ENCODE results near the gene RNF125. TPM values are rescaled to one million over a fixed set of nuclear protein-coding genes. Genes with fewer than 3 reads are reported as not detected.
"Not testable (repeated sequence)": the region's sequence is repeated elsewhere in the genome, so short reads cannot be mapped to it uniquely, and the experiment has no call there.

RNF125 gene
- total RNA-seq, 1 experiment from 2014 or later, result 0.61 TPM

DNA sequence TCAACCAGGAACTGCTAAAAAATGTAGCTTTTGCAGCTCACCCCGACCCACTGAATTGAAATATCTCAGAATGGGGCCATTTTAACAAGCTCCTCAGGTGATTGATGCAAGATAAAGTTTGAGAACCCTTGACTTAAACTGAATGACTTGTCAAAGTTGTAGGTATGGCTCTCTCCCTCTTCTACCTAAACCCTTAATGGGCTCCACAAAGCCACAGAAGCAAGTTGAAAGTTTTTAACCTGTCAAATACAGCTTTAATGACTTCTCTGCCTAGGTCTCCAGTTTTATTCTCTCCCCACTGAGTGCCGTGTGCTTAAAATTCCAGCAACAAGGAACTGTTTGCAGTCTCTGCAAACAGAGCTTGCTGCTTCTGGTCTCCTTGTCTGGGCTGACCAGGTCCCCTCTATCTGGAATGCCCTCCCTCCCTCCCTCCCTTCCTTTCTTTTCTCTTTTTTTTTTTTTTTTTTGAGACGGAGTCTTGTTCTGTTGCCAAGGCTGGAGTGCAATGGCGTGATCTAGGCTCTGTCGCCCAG lies 19.7 kb upstream of the RNF125 start:
- Mint-ChIP-seq H3K27ac (ENCODE audit: unreplicated experiment) (no peak overlapping the region), H3K4me1 (ENCODE audit: low read depth, unreplicated experiment) (no peaks in the 10 kb centered on the region), H3K4me3 (ENCODE audit: unreplicated experiment) (no peak overlapping the region), H3K27me3 (ENCODE audit: insufficient read depth, unreplicated experiment) (no peaks in the 10 kb centered on the region), H3K9me3 (ENCODE audit: unreplicated experiment) (no peaks in the 10 kb centered on the region), H3K36me3 (ENCODE audit: insufficient read depth, unreplicated experiment) (no peaks in the 10 kb centered on the region)
- no peaks in the 10 kb centered on the region for H3K4me1 ChIP-seq
- H3K9me3 ChIP-seq, result no peaks in the 10 kb centered on the region
- intact Hi-C loops (cut with micrococcal nuclease; ENCODE audit: unreplicated experiment), result no loop called here
- no peaks in the 10 kb centered on the region for H3K27me3 ChIP-seq (replicated peaks; ENCODE audit: control insufficient read depth, insufficient read depth, low read length)
- no TSS peak for BruUV-seq (replicated peaks)
- no peaks in the 10 kb centered on the region for H3K36me3 ChIP-seq (ENCODE audit: control insufficient read depth, insufficient read depth, low read length)
- CTCF ChIA-PET, result no interaction called here
- no peak overlapping the region for H3K4me3 ChIP-seq (ENCODE audit: low read depth, low read length)
- POLR2A ChIA-PET, result no interaction called here
- TF ChIP-seq, protein P1, sequence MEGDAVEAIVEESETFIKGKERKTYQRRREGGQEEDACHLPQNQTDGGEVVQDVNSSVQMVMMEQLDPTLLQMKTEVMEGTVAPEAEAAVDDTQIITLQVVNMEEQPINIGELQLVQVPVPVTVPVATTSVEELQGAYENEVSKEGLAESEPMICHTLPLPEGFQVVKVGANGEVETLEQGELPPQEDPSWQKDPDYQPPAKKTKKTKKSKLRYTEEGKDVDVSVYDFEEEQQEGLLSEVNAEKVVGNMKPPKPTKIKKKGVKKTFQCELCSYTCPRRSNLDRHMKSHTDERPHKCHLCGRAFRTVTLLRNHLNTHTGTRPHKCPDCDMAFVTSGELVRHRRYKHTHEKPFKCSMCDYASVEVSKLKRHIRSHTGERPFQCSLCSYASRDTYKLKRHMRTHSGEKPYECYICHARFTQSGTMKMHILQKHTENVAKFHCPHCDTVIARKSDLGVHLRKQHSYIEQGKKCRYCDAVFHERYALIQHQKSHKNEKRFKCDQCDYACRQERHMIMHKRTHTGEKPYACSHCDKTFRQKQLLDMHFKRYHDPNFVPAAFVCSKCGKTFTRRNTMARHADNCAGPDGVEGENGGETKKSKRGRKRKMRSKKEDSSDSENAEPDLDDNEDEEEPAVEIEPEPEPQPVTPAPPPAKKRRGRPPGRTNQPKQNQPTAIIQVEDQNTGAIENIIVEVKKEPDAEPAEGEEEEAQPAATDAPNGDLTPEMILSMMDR (IDR thresholded peaks at IDR 0.05; ENCODE audit: insufficient read depth in 1 of 2, low read depth in 1 of 2, low read length in 1 of 2, severe bottlenecking in 1 of 2, unreplicated experiment in 1 of 2), result no peak
- no peak for DNase-seq

DNA sequence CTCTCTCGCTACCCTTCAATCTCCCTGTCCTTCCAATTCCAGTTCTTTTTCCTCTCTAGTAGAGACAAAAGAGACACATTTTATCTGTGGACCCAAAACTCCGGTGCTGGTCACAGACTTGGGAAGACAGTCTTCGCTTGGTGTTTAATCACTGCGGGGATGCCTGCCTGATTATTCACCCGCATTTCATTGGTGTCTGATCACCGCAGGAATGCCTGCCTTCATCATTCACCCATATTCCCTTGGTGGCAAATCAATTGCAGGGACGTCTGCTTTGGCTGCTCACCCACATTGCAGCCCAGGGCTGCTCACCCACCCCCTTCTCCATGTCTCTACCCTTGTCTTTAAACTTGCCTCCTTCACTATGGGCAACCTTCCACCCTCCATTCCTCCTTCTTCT lies 17.5 kb upstream of the RNF125 start:
- H3K4me3 ChIP-seq (ENCODE audit: low read depth, low read length); H3K4me3 Mint-ChIP-seq (ENCODE audit: unreplicated experiment); intact Hi-C loops (cut with micrococcal nuclease; ENCODE audit: unreplicated experiment); H3K27me3 ChIP-seq (replicated peaks; ENCODE audit: control insufficient read depth, insufficient read depth, low read length); H3K9me3 ChIP-seq; DNase-seq; H3K27ac Mint-ChIP-seq (ENCODE audit: unreplicated experiment); BruUV-seq (replicated peaks); POLR2A ChIA-PET; H3K36me3 ChIP-seq (ENCODE audit: control insufficient read depth, insufficient read depth, low read length); CTCF ChIA-PET; H3K36me3 Mint-ChIP-seq (ENCODE audit: insufficient read depth, unreplicated experiment); H3K4me1 Mint-ChIP-seq (ENCODE audit: low read depth, unreplicated experiment); H3K9me3 Mint-ChIP-seq (ENCODE audit: unreplicated experiment); H3K4me1 ChIP-seq; H3K27me3 Mint-ChIP-seq (ENCODE audit: insufficient read depth, unreplicated experiment): not testable (repeated sequence)

DNA sequence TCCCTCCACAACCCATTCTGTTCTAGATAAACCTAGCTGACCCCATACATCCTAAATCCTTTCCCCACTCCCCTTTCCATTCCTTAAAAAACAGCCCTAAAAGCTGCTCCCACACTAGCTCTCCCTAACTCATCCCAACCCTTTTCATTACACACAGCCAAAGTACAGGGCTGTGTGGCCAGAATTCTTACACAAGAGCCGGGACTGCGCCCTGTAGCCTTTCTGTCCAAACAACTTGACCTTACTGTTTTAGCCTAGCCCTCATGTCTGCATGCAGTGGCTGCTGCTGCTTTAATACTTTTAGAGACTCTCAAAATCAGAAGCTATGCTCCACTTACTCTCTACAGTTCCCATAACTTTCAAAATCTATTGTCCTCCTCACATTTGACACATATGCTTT lies 14.8 kb upstream of the RNF125 start:
- H3K36me3 ChIP-seq (ENCODE audit: control insufficient read depth, insufficient read depth, low read length); H3K4me1 Mint-ChIP-seq (ENCODE audit: low read depth, unreplicated experiment); POLR2A ChIA-PET; BruUV-seq (replicated peaks); H3K9me3 Mint-ChIP-seq (ENCODE audit: unreplicated experiment); DNase-seq; CTCF ChIA-PET; H3K4me3 Mint-ChIP-seq (ENCODE audit: unreplicated experiment); H3K27me3 ChIP-seq (replicated peaks; ENCODE audit: control insufficient read depth, insufficient read depth, low read length); H3K4me3 ChIP-seq (ENCODE audit: low read depth, low read length); H3K4me1 ChIP-seq; H3K27ac Mint-ChIP-seq (ENCODE audit: unreplicated experiment); H3K36me3 Mint-ChIP-seq (ENCODE audit: insufficient read depth, unreplicated experiment); H3K27me3 Mint-ChIP-seq (ENCODE audit: insufficient read depth, unreplicated experiment); H3K9me3 ChIP-seq; intact Hi-C loops (cut with micrococcal nuclease; ENCODE audit: unreplicated experiment): not testable (repeated sequence)

DNA sequence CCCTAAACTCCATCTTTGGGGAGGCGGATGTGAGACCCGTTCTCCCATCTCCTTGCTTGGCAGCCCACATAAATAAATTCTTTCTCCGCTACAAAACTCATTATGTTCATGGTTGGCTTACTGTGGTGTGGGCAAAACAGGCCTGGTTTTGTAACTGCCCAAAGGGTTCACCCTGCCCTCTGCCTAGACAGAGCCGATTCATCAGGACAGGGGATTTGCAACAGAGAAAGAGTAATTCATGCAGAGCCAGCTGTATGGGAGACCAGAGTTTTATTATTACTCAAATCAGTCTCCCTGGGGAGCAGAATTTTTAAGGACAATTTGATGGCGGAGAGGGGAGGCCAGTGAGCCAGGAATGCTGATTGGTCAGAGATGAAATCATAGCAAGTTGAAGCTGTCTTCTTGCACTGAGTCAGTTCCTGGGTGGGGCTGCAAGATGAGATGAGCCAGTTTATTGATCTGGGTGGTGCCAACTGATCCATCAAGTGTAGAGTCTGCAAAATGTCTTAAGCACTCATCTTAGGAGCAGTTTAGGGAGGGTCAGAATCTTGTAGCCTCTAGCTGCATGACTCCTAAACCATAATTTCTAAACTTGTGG lies 8.4 kb upstream of the RNF125 start:
- DNase-seq, result no peak
- POLR2A ChIA-PET, result no interaction called here
- H3K9me3 ChIP-seq, result no peaks in the 10 kb centered on the region

More for the DNA sequence above, 8.4 kb upstream of the RNF125 start:
- no peaks in the 10 kb centered on the region for H3K4me1 ChIP-seq
- no peaks in the 10 kb centered on the region for H3K9me3 Mint-ChIP-seq (ENCODE audit: unreplicated experiment)
- BruUV-seq (replicated peaks), result no TSS peak
- H3K4me3 Mint-ChIP-seq (ENCODE audit: unreplicated experiment), result no peak overlapping the region
- intact Hi-C loops (cut with micrococcal nuclease; ENCODE audit: unreplicated experiment), result loop anchor here (10.0 kb wide), 1 partner anchor 85 kb away; the partner anchor contains the start of gene RNF138
- TF ChIP-seq, protein P1 (IDR thresholded peaks at IDR 0.05; ENCODE audit: insufficient read depth in 1 of 2, low read depth in 1 of 2, low read length in 1 of 2, severe bottlenecking in 1 of 2, unreplicated experiment in 1 of 2), result no peak
- H3K27me3 Mint-ChIP-seq (ENCODE audit: insufficient read depth, unreplicated experiment), result no peaks in the 10 kb centered on the region
- H3K4me3 ChIP-seq (ENCODE audit: low read depth, low read length), result no peak overlapping the region
- H3K36me3 Mint-ChIP-seq (ENCODE audit: insufficient read depth, unreplicated experiment), result no peaks in the 10 kb centered on the region
- H3K27me3 ChIP-seq (replicated peaks; ENCODE audit: control insufficient read depth, insufficient read depth, low read length), result no peaks in the 10 kb centered on the region
- H3K36me3 ChIP-seq (ENCODE audit: control insufficient read depth, insufficient read depth, low read length), result no peaks in the 10 kb centered on the region
- no peaks in the 10 kb centered on the region for H3K4me1 Mint-ChIP-seq (ENCODE audit: low read depth, unreplicated experiment)
- H3K27ac Mint-ChIP-seq (ENCODE audit: unreplicated experiment), result no peak overlapping the region
- CTCF ChIA-PET, result no interaction called here
